BJ (cell line): ENCODE results near the gene UQCRC1. TPM values are rescaled to one million over a fixed set of nuclear protein-coding genes. Genes with fewer than 3 reads are reported as not detected.

ENCODE experiments used
- CTCF ChIA-PET: fragments of 350-600 bp; formaldehyde crosslinking; extraction: SDS; loops from one replicate; lab custom pipeline; 2021; ENCODE audit warnings: antibody characterized with exemption, inconsistent platforms; lab: Yijun Ruan, JAX
- POLR2A ChIA-PET: fragments of 300-600 bp; sonication (Branson Sonifier 250); formaldehyde crosslinking; extraction: SDS; loops from one replicate; lab custom pipeline; 2021; ENCODE audit warnings: antibody characterized with exemption; lab: Charles Lee
- DNase-seq: peaks from one replicate; pipeline ENCODE4 v3.0.0-alpha.2; 2011; ENCODE audit warnings: low read depth
- H3K27me3 ChIP-seq: 2 replicates; pipeline ENCODE4 v1.6.0; 2011; ENCODE audit warnings: low read length; ENCODE audit not compliant: control insufficient read depth, insufficient read depth
- H3K36me3 ChIP-seq: 2 replicates; pipeline ENCODE4 v1.5.1; 2011; ENCODE audit warnings: low read length; ENCODE audit not compliant: control insufficient read depth, insufficient read depth
- H3K4me3 ChIP-seq: 2 replicates; pipeline ENCODE4 v1.5.1; 2011; ENCODE audit warnings: low read depth, mild to moderate bottlenecking, control low read depth, low read length
- CTCF ChIP-seq: IDR thresholded peaks from 2 replicates; pipeline ENCODE4 v1.5.1; 2011; ENCODE audit warnings: low read depth, mild to moderate bottlenecking, control low read depth, inconsistent platforms, low read length, moderate library complexity; ENCODE audit not compliant: insufficient read depth
- polyA plus RNA-seq: library from polyadenylated mRNA; depleted of rRNA; stranded (reverse); fragments of >200 nt; gene quantifications from 2 replicates; pipeline ENCODE4 v1.2.3, GENCODE V29; 2011

The UQCRC1 gene
- polyA plus RNA-seq, 1 experiment = 662 TPM

- POLR2A ChIA-PET = no interaction called here
- Histone ChIP-seq H3K36me3 (peaks cover 56% of the 10 kb centered on the region), H3K27me3 (no peaks in the 10 kb centered on the region), H3K4me3 (no peak overlapping the region)
- TF ChIP-seq CTCF = no peak
- DNase-seq = no peak
- CTCF ChIA-PET = interaction anchor here (1.3 kb wide), 1 partner anchor 18 kb away, joined by 3 read pairs; no protein-coding TSS in a partner anchor
These were observed 32.8 kb downstream of the UQCRC1 start for GRCh38 chr3:48576647-48577046.

GRCh38 chr3:48575366-48575765, 34.1 kb downstream of the UQCRC1 start:
- H3K27me3 ChIP-seq = no peaks in the 10 kb centered on the region
- no peak for TF ChIP-seq CTCF
- no peak overlapping the region for H3K4me3 ChIP-seq
- DNase-seq = no peak
- H3K36me3 ChIP-seq = peaks cover 57% of the 10 kb centered on the region
- POLR2A ChIA-PET = no interaction called here
- CTCF ChIA-PET = interaction anchor here (1.4 kb wide), 1 partner anchor 60 kb away, joined by 4 read pairs; the partner anchor contains the start of gene SLC26A6

- CTCF ChIA-PET = no interaction called here
- no peak for DNase-seq
- Histone ChIP-seq H3K27me3 (no peaks in the 10 kb centered on the region), H3K36me3 (peaks cover 53% of the 10 kb centered on the region), H3K4me3 (no peak overlapping the region)
- no peak for TF ChIP-seq CTCF
- POLR2A ChIA-PET = no interaction called here
These were observed 35.4 kb downstream of the UQCRC1 start for GRCh38 chr3:48573973-48574585.

- DNase-seq = no peak
These were observed 36.9 kb downstream of the UQCRC1 start for GRCh38 chr3:48572517-48572916.

GRCh38 chr3:48571938-48572337, 37.5 kb downstream of the UQCRC1 start:
- no peaks in the 10 kb centered on the region for H3K27me3 ChIP-seq
- no peak for DNase-seq
- H3K4me3 ChIP-seq = no peak overlapping the region
- no peak for TF ChIP-seq CTCF
- ChIA-PET POLR2A (no interaction called here), CTCF (interaction anchor here (1.8 kb wide), 1 partner anchor 11 kb away, joined by 6 read pairs; no protein-coding TSS in a partner anchor)
- peaks cover 42% of the 10 kb centered on the region for H3K36me3 ChIP-seq

More at GRCh38 chr3:48572517-48572916, 36.9 kb downstream of the UQCRC1 start:
- TF ChIP-seq CTCF = no peak
- ChIA-PET POLR2A (no interaction called here), CTCF (no interaction called here)
- no peak overlapping the region for H3K4me3 ChIP-seq
- H3K36me3 ChIP-seq = peaks cover 48% of the 10 kb centered on the region
- H3K27me3 ChIP-seq = no peaks in the 10 kb centered on the region
